GM18498 (cell line): ENCODE data around the gene FUNDC2.
A peak's percentile ranks its signal among the peaks of the same experiment; 100 is the strongest.

Experiments used
- ATAC-seq: cut with Tn5 transposase; IDR thresholded peaks from one replicate; pipeline ENCODE4 v1.9.1; 2021; ENCODE audit warnings: mild to moderate bottlenecking, moderate library complexity; ENCODE audit not compliant: unreplicated experiment

The FUNDC2 gene

GRCh38 chrX:155069414-155069813 lies 42.8 kb downstream of the FUNDC2 start:
- no peak for ATAC-seq

GRCh38 chrX:155070038-155070437 lies 43.4 kb downstream of the FUNDC2 start:
- no peak for ATAC-seq

GRCh38 chrX:155070663-155070974 lies 44.0 kb downstream of the FUNDC2 start:
- ATAC-seq: peak; percentile 16

GRCh38 chrX:155070975-155071693 lies 44.5 kb downstream of the FUNDC2 start, which contains the start of the genes BRCC3, CMC4 and MTCP1:
TSS of gene BRCC3 (plus strand) at chrX:155071508. CDS start at chrX:155071528, 20 bp downstream.
TSS of gene CMC4 (minus strand) at chrX:155071136. CDS start at chrX:155064023, 7,113 bp downstream.
TSS of gene MTCP1 (minus strand) at chrX:155071136. CDS start at chrX:155066010, 5,126 bp downstream.
- ATAC-seq: peak; percentile 92

GRCh38 chrX:155071694-155072280 lies 45.1 kb downstream of the FUNDC2 start:
- ATAC-seq: peak; percentile 5

- no peak for ATAC-seq
These were observed 59.7 kb downstream of the FUNDC2 start for GRCh38 chrX:155086202-155086840.

- ATAC-seq: no peak
These were observed 60.5 kb downstream of the FUNDC2 start for GRCh38 chrX:155086961-155087735.

- peak; percentile 50 for ATAC-seq
These were observed 67.9 kb downstream of the FUNDC2 start for GRCh38 chrX:155094468-155095061.

- ATAC-seq: no peak
These were observed 79.3 kb downstream of the FUNDC2 start for GRCh38 chrX:155105919-155106318.

- no peak for ATAC-seq
These were observed 81.8 kb downstream of the FUNDC2 start for GRCh38 chrX:155108427-155108826.
